HG03442 (cell line): ENCODE measurements around the gene SDR39U1.

Source experiments
- ATAC-seq: cut with Tn5 transposase; IDR thresholded peaks from one replicate; pipeline ENCODE4 v1.9.1; 2021; ENCODE audit warnings: mild to moderate bottlenecking, moderate library complexity; ENCODE audit not compliant: unreplicated experiment

SDR39U1 gene

GRCh38 chr14:24430143-24430681, 12.4 kb downstream of the SDR39U1 start:
- ATAC-seq, result peak; percentile 59

DNA sequence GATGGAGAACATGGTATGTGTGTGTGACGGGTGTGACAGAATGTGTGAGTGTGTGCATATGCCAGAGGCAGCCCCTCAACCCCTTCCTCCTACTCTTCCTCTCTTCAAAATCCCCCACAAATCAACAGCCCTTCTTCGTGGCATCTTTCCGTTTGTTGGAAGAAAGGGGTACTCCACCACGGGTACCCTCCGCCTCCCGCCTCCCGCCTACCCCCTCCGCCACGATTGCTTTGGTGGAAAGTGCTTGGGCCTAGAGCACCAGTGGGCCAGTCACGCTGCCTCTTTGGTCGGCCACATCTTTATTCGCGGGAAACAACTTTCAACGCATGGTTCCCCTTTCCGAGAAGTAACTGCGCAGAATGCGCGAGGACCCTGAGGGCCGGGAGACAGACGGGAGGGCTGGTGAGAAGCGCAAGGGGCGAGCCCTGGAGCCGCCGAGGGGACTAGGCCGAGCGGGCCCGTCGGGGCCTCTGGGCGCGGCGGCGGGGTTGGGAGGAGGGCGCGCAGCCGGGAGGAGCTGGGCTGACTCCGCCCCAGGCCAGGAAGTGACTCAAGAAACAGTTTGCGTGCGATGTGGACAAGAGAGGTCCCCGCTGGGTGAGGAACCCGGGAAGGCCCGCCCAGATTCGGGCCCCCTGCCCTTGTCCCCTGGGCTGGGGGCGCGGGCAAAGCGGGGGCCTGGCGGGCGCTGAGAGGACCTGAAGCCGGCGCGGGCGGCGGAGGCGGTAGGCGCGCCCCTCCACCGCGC, 13.0 kb downstream of the SDR39U1 start, which contains the start of the genes CBLN3 and KHNYN:
Gene CBLN3, minus strand, starts transcription at position 274 of the 748 bp plus-strand sequence. CDS start 614 bp downstream, outside the sequence.
Gene KHNYN, plus strand, starts transcription at position 560 of the 748 bp plus-strand sequence. CDS start 777 bp downstream, outside the sequence.
- peak; percentile 82 for ATAC-seq

DNA sequence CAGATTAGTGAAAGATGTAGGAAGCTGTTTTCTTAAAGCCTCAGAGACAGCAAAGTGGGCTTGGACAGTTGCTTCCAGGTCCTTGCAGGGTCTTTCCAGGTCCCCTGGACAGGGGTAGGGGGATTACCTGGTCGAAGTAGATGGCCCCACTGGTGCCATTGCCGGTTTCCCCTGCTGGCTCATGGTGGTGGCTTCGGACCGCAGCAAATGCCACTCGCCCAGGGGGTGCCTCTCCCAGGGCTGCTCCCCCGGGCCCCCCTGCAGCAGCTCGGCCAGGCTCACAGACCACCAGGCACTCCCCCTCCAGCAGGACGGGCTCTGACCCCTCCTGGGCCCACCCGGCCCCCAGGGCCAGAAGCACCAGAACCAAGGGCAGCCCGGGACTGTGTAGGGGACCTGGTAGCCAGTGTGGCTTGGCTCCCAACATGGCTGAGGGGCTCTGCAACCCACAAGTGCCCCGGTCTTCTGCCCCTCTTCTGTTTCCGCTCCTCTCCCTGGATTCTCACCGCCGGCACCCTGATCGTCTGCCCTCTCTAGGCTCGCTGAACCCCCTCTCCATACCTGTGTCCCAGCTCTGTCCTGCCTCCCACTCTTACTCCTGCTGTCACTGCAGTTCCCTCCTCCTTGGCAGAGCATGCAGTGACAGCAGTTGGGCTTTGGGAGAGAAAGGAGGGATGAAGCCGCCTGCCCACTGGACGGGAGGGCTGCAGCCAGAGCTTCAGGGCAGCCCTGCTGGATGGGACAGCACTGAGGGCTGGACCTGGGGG, 13.8 kb downstream of the SDR39U1 start:
- ATAC-seq, result no peak

- ATAC-seq, result no peak
These were observed 14.8 kb downstream of the SDR39U1 start for GRCh38 chr14:24427537-24428508.

GRCh38 chr14:24426912-24427536, 15.6 kb downstream of the SDR39U1 start:
- ATAC-seq, result no peak

DNA sequence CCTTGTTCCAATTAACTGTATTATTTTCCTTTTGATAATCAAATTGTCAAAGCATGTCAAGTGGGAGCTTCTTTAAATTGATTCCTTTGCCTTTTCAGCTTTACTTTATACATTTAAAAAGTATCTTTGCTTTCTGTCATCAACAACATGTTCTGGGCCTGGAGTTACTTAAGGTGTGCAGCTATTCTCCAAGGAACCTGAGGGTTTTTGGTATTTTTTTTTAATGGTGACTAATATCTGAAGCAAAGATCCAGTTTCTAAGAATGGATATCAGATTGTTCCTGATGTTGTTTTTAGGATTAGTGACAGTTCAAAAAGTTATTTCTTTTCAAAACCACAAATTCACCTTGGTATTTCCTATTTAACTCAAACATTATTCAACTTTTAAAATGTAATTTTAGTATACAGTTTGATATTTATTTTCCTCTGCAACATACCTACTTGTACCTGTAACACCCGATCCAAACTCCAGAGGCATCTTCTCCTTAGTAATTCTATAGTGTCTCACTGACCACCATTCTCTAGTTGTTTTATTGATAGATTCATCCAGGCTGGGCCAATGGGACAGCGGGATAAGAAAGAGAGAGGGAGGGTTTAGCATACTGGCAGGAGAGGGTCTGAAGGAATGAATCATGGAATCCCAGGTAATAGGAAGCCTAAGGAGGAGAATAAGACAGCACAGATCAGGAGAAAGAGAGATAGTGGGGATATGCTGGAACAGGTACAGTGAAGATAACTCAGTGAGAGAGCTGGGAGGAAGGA, 16.2 kb downstream of the SDR39U1 start:
- ATAC-seq, result no peak

GRCh38 chr14:24425704-24426103, 16.9 kb downstream of the SDR39U1 start:
- no peak for ATAC-seq

GRCh38 chr14:24422694-24423601, 19.6 kb downstream of the SDR39U1 start:
- no peak for ATAC-seq

DNA sequence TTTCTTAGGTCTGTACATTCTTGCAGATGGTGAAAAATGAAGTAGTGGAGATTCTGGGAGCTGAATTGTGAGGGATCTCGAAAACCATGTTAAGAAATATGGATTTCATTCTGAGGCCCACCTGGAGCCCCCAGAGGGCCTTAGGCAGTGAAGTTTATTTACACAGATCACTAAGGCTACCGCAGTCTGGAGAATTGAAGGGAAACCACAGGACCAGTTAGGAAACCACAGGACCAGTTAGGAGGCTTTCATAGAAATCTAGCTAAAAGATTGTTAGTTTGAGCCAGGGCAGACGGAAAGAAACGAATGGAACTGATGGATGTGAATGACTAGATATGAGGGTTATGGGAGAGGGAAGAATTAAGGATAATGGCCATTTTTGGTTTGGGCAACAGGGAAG, 20.3 kb downstream of the SDR39U1 start:
- ATAC-seq, result no peak

GRCh38 chr14:24418492-24418873, 24.1 kb downstream of the SDR39U1 start:
- ATAC-seq, result no peak

- ATAC-seq, result no peak
These were observed 24.6 kb downstream of the SDR39U1 start for GRCh38 chr14:24417832-24418491.

DNA sequence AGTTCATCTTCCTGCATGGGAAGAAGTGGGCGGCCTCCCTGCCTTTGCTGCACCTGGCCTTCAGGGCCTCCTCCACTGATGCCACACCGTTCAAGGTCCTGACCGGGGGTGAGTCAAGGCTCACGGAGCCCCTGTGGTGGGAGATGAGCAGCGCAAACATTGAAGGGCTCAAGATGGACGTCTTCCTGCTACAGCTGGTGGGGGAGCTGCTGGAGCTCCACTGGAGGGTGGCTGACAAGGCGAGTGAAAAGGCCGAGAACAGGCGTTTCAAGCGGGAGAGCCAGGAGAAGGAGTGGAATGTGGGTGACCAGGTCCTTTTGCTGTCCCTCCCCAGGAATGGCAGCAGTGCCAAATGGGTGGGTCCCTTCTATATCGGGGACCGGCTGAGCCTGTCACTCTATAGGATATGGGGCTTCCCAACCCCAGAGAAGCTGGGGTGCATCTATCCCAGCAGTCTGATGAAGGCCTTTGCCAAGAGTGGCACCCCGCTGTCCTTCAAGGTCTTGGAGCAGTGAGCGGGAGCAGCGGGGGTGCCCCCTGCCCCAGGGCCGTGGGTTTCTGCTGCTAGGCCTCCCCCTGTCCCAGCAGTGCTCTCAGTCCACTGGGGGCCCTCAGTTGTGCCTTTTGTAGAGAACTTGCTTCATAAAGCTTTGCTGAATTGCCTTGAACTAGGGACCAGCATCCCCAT, 25.5 kb downstream of the SDR39U1 start:
- no peak for ATAC-seq

DNA sequence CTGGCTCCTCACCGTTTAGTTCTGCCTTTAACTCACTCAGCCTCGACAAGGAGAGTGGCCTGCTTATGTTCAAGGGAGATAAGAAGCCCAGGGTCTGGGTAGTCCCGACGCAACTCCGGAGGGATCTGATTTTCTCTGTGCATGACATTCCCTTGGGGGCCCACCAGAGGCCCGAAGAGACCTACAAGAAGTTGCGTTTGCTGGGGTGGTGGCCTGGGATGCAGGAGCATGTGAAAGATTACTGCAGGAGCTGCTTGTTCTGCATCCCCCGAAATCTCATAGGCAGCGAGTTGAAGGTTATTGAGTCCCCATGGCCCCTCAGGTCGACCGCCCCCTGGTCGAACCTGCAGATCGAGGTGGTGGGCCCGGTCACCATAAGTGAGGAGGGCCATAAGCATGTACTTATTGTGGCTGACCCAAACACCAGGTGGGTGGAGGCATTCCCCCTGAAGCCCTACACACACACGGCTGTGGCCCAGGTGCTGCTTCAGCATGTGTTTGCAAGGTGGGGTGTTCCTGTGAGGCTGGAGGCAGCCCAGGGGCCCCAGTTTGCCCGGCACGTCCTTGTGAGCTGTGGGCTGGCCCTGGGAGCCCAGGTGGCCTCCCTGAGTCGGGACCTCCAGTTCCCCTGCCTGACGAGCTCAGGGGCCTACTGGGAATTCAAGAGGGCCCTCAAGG, 26.2 kb downstream of the SDR39U1 start:
- ATAC-seq, result no peak

DNA sequence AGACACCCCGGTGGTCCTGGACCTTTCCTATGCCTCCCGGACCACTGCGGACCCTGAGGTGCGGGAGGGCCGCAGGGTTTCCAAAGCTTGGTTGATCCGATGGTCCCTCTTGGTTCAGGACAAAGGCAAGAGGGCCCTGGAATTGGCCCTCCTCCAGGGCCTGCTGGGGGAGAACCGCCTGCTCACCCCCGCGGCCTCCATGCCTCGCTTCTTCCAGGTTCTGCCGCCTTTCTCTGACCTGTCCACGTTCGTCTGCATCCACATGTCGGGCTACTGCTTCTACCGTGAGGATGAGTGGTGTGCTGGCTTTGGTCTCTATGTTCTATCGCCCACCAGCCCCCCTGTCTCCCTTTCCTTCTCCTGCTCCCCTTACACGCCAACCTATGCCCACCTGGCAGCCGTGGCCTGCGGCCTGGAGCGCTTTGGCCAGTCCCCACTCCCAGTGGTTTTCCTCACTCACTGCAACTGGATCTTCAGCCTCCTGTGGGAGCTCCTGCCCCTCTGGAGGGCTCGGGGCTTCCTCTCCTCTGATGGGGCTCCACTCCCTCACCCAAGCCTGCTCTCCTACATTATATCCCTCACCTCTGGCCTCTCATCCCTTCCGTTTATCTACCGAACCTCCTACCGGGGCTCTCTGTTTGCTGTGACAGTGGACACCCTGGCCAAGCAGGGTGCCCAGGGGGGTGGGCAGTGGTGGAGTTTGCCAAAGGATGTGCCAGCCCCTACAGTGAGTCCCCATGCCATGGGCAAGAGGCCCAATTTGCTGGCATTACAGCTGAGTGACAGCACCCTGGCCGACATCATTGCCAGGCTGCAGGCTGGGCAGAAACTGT, 26.9 kb downstream of the SDR39U1 start:
- no peak for ATAC-seq

DNA sequence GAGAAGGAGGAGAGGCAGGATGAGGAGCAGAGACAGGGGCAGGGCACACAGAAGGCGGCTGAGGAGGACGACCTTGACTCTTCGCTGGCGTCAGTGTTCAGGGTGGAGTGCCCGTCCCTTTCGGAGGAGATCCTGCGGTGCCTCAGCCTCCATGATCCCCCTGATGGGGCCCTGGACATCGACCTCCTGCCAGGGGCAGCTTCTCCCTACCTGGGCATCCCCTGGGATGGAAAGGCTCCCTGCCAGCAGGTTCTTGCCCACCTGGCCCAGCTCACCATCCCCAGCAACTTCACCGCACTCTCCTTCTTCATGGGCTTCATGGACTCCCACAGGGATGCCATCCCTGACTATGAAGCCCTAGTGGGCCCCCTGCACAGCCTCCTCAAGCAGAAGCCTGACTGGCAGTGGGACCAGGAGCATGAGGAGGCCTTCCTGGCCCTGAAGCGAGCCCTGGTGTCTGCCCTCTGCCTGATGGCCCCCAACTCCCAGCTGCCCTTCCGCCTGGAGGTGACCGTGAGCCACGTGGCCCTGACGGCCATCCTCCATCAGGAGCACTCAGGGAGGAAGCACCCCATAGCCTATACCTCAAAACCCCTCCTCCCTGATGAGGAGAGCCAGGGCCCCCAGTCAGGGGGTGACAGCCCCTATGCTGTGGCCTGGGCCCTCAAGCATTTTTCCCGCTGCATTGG, 27.7 kb downstream of the SDR39U1 start:
- ATAC-seq, result no peak
